Measurements from ENCODE around the gene YARS1. TPM values are rescaled to one million over a fixed set of nuclear protein-coding genes. Genes with fewer than 3 reads are reported as not detected.

YARS1 gene
- polyA plus RNA-seq, 2 of the 4 experiments (the other 2 are of a cell fraction): 92.5 to 103 TPM

GRCh38 chr1:32757213-32757895 is 59.8 kb downstream of the YARS1 start:
- FAIRE-seq: no peak
- Histone ChIP-seq H3K9me3 (no peaks in the 10 kb centered on the region), H3K4me1 (peaks cover 76% of the 10 kb centered on the region), H3K4me2 (no peak overlapping the region), H3K27ac (peak overlapping the region; percentile 99), H3K4me3 (no peak overlapping the region)
- no peak for TF ChIP-seq POLR2AphosphoS2 (conservative IDR thresholded peaks at IDR 0.05; ENCODE audit: low read length)
- TF ChIP-seq E2F6 (IDR thresholded peaks at IDR 0.05; ENCODE audit: borderline replicate concordance, low read depth): no peak
- no peak for TF ChIP-seq ATOH8 (CRISPR knock-in tag; IDR thresholded peaks at IDR 0.05; ENCODE audit: low read depth)
- TF ChIP-seq PBX3 (IDR thresholded peaks at IDR 0.05): no peak
- TF ChIP-seq CBX8 (IDR thresholded peaks at IDR 0.05): no peak
- no peak for TF ChIP-seq RNF2 (IDR thresholded peaks at IDR 0.05; ENCODE audit: borderline replicate concordance, low read depth)
- TF ChIP-seq RCOR1 (IDR thresholded peaks at IDR 0.05; ENCODE audit: low read depth, low read length): no peak
- no peak for TF ChIP-seq GATA3 (IDR thresholded peaks at IDR 0.05; ENCODE audit: borderline replicate concordance)
- no peak for TF ChIP-seq CHD4 (IDR thresholded peaks at IDR 0.05; ENCODE audit: borderline replicate concordance)
- no peak for TF ChIP-seq KDM5A (IDR thresholded peaks at IDR 0.05)
- TF ChIP-seq REST (IDR thresholded peaks at IDR 0.05): no peak
- no peak for TF ChIP-seq MAFK (IDR thresholded peaks at IDR 0.05; ENCODE audit: partially characterized antibody)
- TF ChIP-seq HOXB5 (CRISPR knock-in tag; IDR thresholded peaks at IDR 0.05): no peak
- TF ChIP-seq EHMT2 (IDR thresholded peaks at IDR 0.05; ENCODE audit: low read depth): no peak
- 83% methylated on average over 4 of the region's 4 CpGs for WGBS (ENCODE audit: missing lambda C conversion rate)
- ATAC-seq: no peak
- no peak for DNase-seq (ENCODE audit: low read depth in 1 of 2, low spot score in 1 of 2)
- ChIA-PET POLR2A (interaction anchor here (0.6 to 1.2 kb wide), 2 partner anchors 12 to 15 kb away, joined by 3 read pairs; a partner anchor contains a TSS), CTCF (interaction anchor here (0.7 to 11.1 kb wide), 5 partner anchors 15 to 116 kb away, joined by 3 to 62 read pairs (median 12); no protein-coding TSS in a partner anchor)

GRCh38 chr1:32755810-32756159 is 61.4 kb downstream of the YARS1 start:
- WGBS (ENCODE audit: missing lambda C conversion rate): 95% methylated on average over 3 of the region's 3 CpGs
- TF ChIP-seq ZC3H11A (IDR thresholded peaks at IDR 0.05): no peak
- TF ChIP-seq HOXB5 (CRISPR knock-in tag; IDR thresholded peaks at IDR 0.05): no peak
- no peak for TF ChIP-seq SMC3 (IDR thresholded peaks at IDR 0.05)
- TF ChIP-seq HMGXB4 (CRISPR knock-in tag; IDR thresholded peaks at IDR 0.05; ENCODE audit: borderline replicate concordance): no peak
- no peak for TF ChIP-seq EP300 (IDR thresholded peaks at IDR 0.05)
- no peak for TF ChIP-seq FOSL2 (IDR thresholded peaks at IDR 0.05)
- no peak for TF ChIP-seq FOSL2 (CRISPR knock-in tag; IDR thresholded peaks at IDR 0.05)
- TF ChIP-seq CBX2 (IDR thresholded peaks at IDR 0.05; ENCODE audit: borderline replicate concordance, low read depth): no peak
- TF ChIP-seq RARB (CRISPR knock-in tag; IDR thresholded peaks at IDR 0.05): no peak
- TF ChIP-seq ZSCAN20 (CRISPR knock-in tag; IDR thresholded peaks at IDR 0.05): no peak
- POLR2A ChIA-PET: no interaction called here
- Histone ChIP-seq H3K4me2 (no peak overlapping the region), H3K4me3 (no peak overlapping the region), H3K4me1 (peaks cover 60% of the 10 kb centered on the region), H3K27ac (peak overlapping the region; percentile 37 to 99; a peak in 4 of 6 replicates), H3K9me3 (no peaks in the 10 kb centered on the region)
- no peak for DNase-seq (ENCODE audit: low read depth in 1 of 2, low spot score in 1 of 2)
- CTCF ChIA-PET: interaction anchor here (0.9 to 11.1 kb wide), 4 partner anchors 11 to 43 kb away, joined by 3 to 62 read pairs (median 10); no protein-coding TSS in a partner anchor
- no peak for ATAC-seq
- no peak for FAIRE-seq

Measured in A549 (cell line).